Calu3 (cell line): ENCODE measurements around the gene DHDDS. TPM values are rescaled to one million over a fixed set of nuclear protein-coding genes. Genes with fewer than 3 reads are reported as not detected.
A peak's percentile ranks its signal among the peaks of the same experiment; 100 is the strongest.

Source experiments
- BruUV-seq: library from RNA; stranded (reverse); fragments of 400-500 nt; replicated peaks from 2 replicates; lab custom pipeline; 2021; lab: Mats Ljungman, UMichigan
- CTCF ChIA-PET: fragments of 300-600 bp; sonication (Branson Sonifier 250); formaldehyde crosslinking; loops from one replicate; lab custom pipeline; 2022; ENCODE audit warnings: antibody characterized with exemption; lab: Charles Lee
- DNase-seq: peaks from one replicate; pipeline ENCODE4 v3.0.0; 2022
- H3K27ac Mint-ChIP-seq: one replicate; pipeline ENCODE4 v1.8.0; 2022; ENCODE audit warnings: mixed read lengths; ENCODE audit not compliant: unreplicated experiment
- H3K27me3 Mint-ChIP-seq: one replicate; pipeline ENCODE4 v1.8.0; 2022; ENCODE audit warnings: mixed read lengths; ENCODE audit not compliant: unreplicated experiment
- H3K36me3 Mint-ChIP-seq: one replicate; pipeline ENCODE4 v1.8.0; 2022; ENCODE audit warnings: mild to moderate bottlenecking, moderate library complexity, mixed read lengths; ENCODE audit not compliant: insufficient read depth, unreplicated experiment
- H3K4me1 Mint-ChIP-seq: one replicate; pipeline ENCODE4 v1.8.0; 2022; ENCODE audit warnings: mild to moderate bottlenecking, low read depth, mixed read lengths; ENCODE audit not compliant: unreplicated experiment
- H3K4me3 Mint-ChIP-seq: one replicate; pipeline ENCODE4 v1.8.0; 2022; ENCODE audit warnings: mild to moderate bottlenecking, low read depth, moderate library complexity, mixed read lengths; ENCODE audit not compliant: unreplicated experiment
- H3K9me3 Mint-ChIP-seq: one replicate; pipeline ENCODE4 v1.8.0; 2022; ENCODE audit warnings: low read depth, mixed read lengths; ENCODE audit not compliant: unreplicated experiment
- CTCF ChIP-seq: fragments of 200-600 bp; IDR thresholded peaks from one replicate; pipeline ENCODE4 v1.8.0; 2022; ENCODE audit warnings: antibody characterized with exemption; ENCODE audit not compliant: unreplicated experiment
- intact Hi-C: fragments of 100-400 bp; cut with micrococcal nuclease; formaldehyde crosslinking; loops from one replicate; pipeline ENCODE4 v1.10.0; 2022; ENCODE audit not compliant: unreplicated experiment
- total RNA-seq: library from RNA; stranded (reverse); gene quantifications from 2 replicates; pipeline ENCODE4 v1.2.3, GENCODE V29; 2022

Gene DHDDS
- total RNA-seq, 1 experiment from 2014 or later = 32.8 TPM

GRCh38 chr1:26388791-26389445 is 43.2 kb upstream of the DHDDS start:
- TF ChIP-seq CTCF = no peak
- DNase-seq = no peak
- CTCF ChIA-PET = no interaction called here
- no peaks in the 10 kb centered on the region for H3K9me3 Mint-ChIP-seq
- no peak overlapping the region for H3K27ac Mint-ChIP-seq
- no peak overlapping the region for H3K4me3 Mint-ChIP-seq
- peaks cover 16% of the 10 kb centered on the region for H3K4me1 Mint-ChIP-seq
- H3K36me3 Mint-ChIP-seq = no peaks in the 10 kb centered on the region
- intact Hi-C loops = no loop called here
- H3K27me3 Mint-ChIP-seq = peaks cover 35% of the 10 kb centered on the region
- BruUV-seq = no TSS peak

- BruUV-seq = no TSS peak
- H3K27ac Mint-ChIP-seq = no peak overlapping the region
- peaks cover 28% of the 10 kb centered on the region for H3K27me3 Mint-ChIP-seq
- no peak for DNase-seq
- no peaks in the 10 kb centered on the region for H3K36me3 Mint-ChIP-seq
- CTCF ChIA-PET = interaction anchor here (0.6 kb wide), 1 partner anchor 113 kb away, joined by 3 read pairs; no protein-coding TSS in a partner anchor
- no peak for TF ChIP-seq CTCF
- intact Hi-C loops = loop anchor here (10.0 kb wide), 1 partner anchor 115 kb away; no protein-coding TSS in a partner anchor
- H3K4me1 Mint-ChIP-seq = peaks cover 16% of the 10 kb centered on the region
- no peak overlapping the region for H3K4me3 Mint-ChIP-seq
- no peaks in the 10 kb centered on the region for H3K9me3 Mint-ChIP-seq
Observed at GRCh38 chr1:26389604-26390247, 42.4 kb upstream of the DHDDS start.

- DNase-seq = peak; percentile 39
- H3K27ac Mint-ChIP-seq = no peak overlapping the region
- BruUV-seq = no TSS peak
- TF ChIP-seq CTCF = no peak
- H3K4me1 Mint-ChIP-seq = peaks cover 16% of the 10 kb centered on the region
- intact Hi-C loops = loop anchor here (10.0 kb wide), 1 partner anchor 117 kb away; no protein-coding TSS in a partner anchor
- no peaks in the 10 kb centered on the region for H3K9me3 Mint-ChIP-seq
- no peaks in the 10 kb centered on the region for H3K36me3 Mint-ChIP-seq
- CTCF ChIA-PET = interaction anchor here (0.6 to 1.2 kb wide), 4 partner anchors 30 to 246 kb away, joined by 3 to 8 read pairs (median 4); no protein-coding TSS in a partner anchor
- H3K4me3 Mint-ChIP-seq = no peak overlapping the region
- peaks cover 28% of the 10 kb centered on the region for H3K27me3 Mint-ChIP-seq
Observed at GRCh38 chr1:26391450-26391849, 40.7 kb upstream of the DHDDS start.

- no peak for TF ChIP-seq CTCF
- no peaks in the 10 kb centered on the region for H3K9me3 Mint-ChIP-seq
- no peak overlapping the region for H3K4me3 Mint-ChIP-seq
- no peak overlapping the region for H3K27ac Mint-ChIP-seq
- H3K36me3 Mint-ChIP-seq = no peaks in the 10 kb centered on the region
- intact Hi-C loops = loop anchor here (10.0 kb wide), 1 partner anchor 121 kb away; no protein-coding TSS in a partner anchor
- H3K4me1 Mint-ChIP-seq = peaks cover 8% of the 10 kb centered on the region
- BruUV-seq = no TSS peak
- peaks cover 28% of the 10 kb centered on the region for H3K27me3 Mint-ChIP-seq
- DNase-seq = no peak
- CTCF ChIA-PET = no interaction called here
Observed at GRCh38 chr1:26395754-26396153, 36.4 kb upstream of the DHDDS start.
